Mesenchymal stem cell (in vitro differentiated cells and primary cell): ENCODE data around the gene EFCAB11.

Source experiments
- DNase-seq: peaks from one replicate; pipeline ENCODE4 v3.0.0-alpha.2; 2013
- H2AFZ ChIP-seq: one replicate; pipeline ENCODE4 v1.6.1; 2013; ENCODE audit warnings: low read depth, mild to moderate bottlenecking, control low read depth, inconsistent platforms, low read length, moderate library complexity
- H2AK5ac ChIP-seq: 2 replicates; pipeline ENCODE4 v1.6.1; 2013; ENCODE audit warnings: low read length, moderate library complexity, mild to moderate bottlenecking, inconsistent platforms; ENCODE audit not compliant: severe bottlenecking
- H2BK120ac ChIP-seq: one replicate; pipeline ENCODE4 v1.6.1; 2013; ENCODE audit warnings: low read depth, mild to moderate bottlenecking, inconsistent platforms, low read length, moderate library complexity
- H2BK12ac ChIP-seq, 2 experiments: one replicate each; pipeline ENCODE4 v1.6.1; 2013; ENCODE audit warnings: inconsistent platforms in 2 of 2, low read length in 2 of 2, mild to moderate bottlenecking in 2 of 2, moderate library complexity in 2 of 2, control low read depth in 1 of 2
- H2BK15ac ChIP-seq: one replicate; pipeline ENCODE4 v1.6.1; 2013; ENCODE audit warnings: mild to moderate bottlenecking, low read depth, inconsistent platforms; ENCODE audit not compliant: poor library complexity, severe bottlenecking
- H2BK5ac ChIP-seq: 2 replicates; pipeline ENCODE4 v1.6.1; 2013; ENCODE audit warnings: low read depth, mild to moderate bottlenecking, low read length, control low read depth, inconsistent platforms; ENCODE audit not compliant: poor library complexity, severe bottlenecking
- H3K14ac ChIP-seq, 2 experiments: one replicate each; pipeline ENCODE4 v1.6.1; 2013; ENCODE audit warnings: inconsistent platforms in 2 of 2, low read length in 2 of 2, control low read depth in 1 of 2, mild to moderate bottlenecking in 1 of 2, moderate library complexity in 1 of 2
- H3K18ac ChIP-seq, 2 experiments: one replicate each; pipeline ENCODE4 v1.6.1; 2013; ENCODE audit warnings: inconsistent platforms in 2 of 2, low read length in 2 of 2, control low read depth in 1 of 2, low read depth in 1 of 2, mild to moderate bottlenecking in 1 of 2
- H3K23ac ChIP-seq, 2 experiments: one replicate each; pipeline ENCODE4 v1.6.1; 2013; ENCODE audit warnings: inconsistent platforms in 2 of 2, low read length in 2 of 2, mild to moderate bottlenecking in 2 of 2, moderate library complexity in 2 of 2, control low read depth in 1 of 2
- H3K27ac ChIP-seq: 2 replicates; pipeline ENCODE4 v1.5.1; 2013; ENCODE audit warnings: mild to moderate bottlenecking, moderate library complexity, low read length, control low read depth, inconsistent platforms; ENCODE audit not compliant: poor library complexity, severe bottlenecking
- H3K27me3 ChIP-seq, 2 experiments: 2 replicates each; pipeline versions ENCODE4 v1.6.1 to v1.7.0; 2013; ENCODE audit warnings: low read length in 2 of 2, mild to moderate bottlenecking in 2 of 2, moderate library complexity in 2 of 2, control low read depth in 1 of 2, inconsistent platforms in 1 of 2; ENCODE audit not compliant: control insufficient read depth in 1 of 2, insufficient read depth in 1 of 2
- H3K36me3 ChIP-seq, 2 experiments: 2 replicates each; pipeline versions ENCODE4 v1.6.1 to v1.7.0; 2013; ENCODE audit warnings: low read length in 2 of 2, control low read depth in 1 of 2, inconsistent platforms in 1 of 2, low read depth in 1 of 2, mild to moderate bottlenecking in 1 of 2; ENCODE audit not compliant: insufficient read depth in 2 of 2, control insufficient read depth in 1 of 2
- H3K4ac ChIP-seq, 2 experiments: one replicate each; pipeline ENCODE4 v1.6.1; 2013; ENCODE audit warnings: inconsistent platforms in 2 of 2, low read length in 2 of 2, mild to moderate bottlenecking in 2 of 2, moderate library complexity in 2 of 2, control low read depth in 1 of 2, low read depth in 1 of 2
- H3K4me1 ChIP-seq: 2 replicates; pipeline ENCODE4 v1.6.1; 2013; ENCODE audit warnings: low read depth, low read length, control low read depth; ENCODE audit not compliant: control insufficient read depth, insufficient read depth
- H3K4me2 ChIP-seq: 2 replicates; pipeline ENCODE4 v1.6.1; 2013; ENCODE audit warnings: low read length, mild to moderate bottlenecking, inconsistent platforms; ENCODE audit not compliant: poor library complexity, severe bottlenecking
- H3K4me3 ChIP-seq, 2 experiments: 2 replicates each; pipeline versions ENCODE4 v1.5.1 to v1.7.0; 2013; ENCODE audit warnings: low read length in 2 of 2, mild to moderate bottlenecking in 2 of 2, control low read depth in 1 of 2, low read depth in 1 of 2; ENCODE audit not compliant: insufficient read depth in 1 of 2
- H3K79me1 ChIP-seq: replicated peaks from 2 replicates; pipeline ENCODE4 v1.6.1; 2013; ENCODE audit warnings: mild to moderate bottlenecking, control low read depth, low read length, inconsistent platforms; ENCODE audit not compliant: poor library complexity, severe bottlenecking
- H3K9ac ChIP-seq: 2 replicates; pipeline ENCODE4 v1.7.0; 2013; ENCODE audit warnings: mild to moderate bottlenecking, low read length, moderate library complexity
- H3K9me3 ChIP-seq: 2 replicates; pipeline ENCODE4 v1.7.0; 2013; ENCODE audit warnings: mild to moderate bottlenecking, low read length; ENCODE audit not compliant: control insufficient read depth
- H4K8ac ChIP-seq: one replicate; pipeline ENCODE4 v1.6.1; 2013; ENCODE audit warnings: inconsistent platforms, mild to moderate bottlenecking, low read length, moderate library complexity
- H4K91ac ChIP-seq: one replicate; pipeline ENCODE4 v1.6.1; 2013; ENCODE audit warnings: mild to moderate bottlenecking, low read length, inconsistent platforms
- WGBS: methylation state at CpG from one replicate; pipeline ENCODE4 v1.1.7; 2013; ENCODE audit warnings: mixed read lengths; 5-methylcytosine and 5-hydroxymethylcytosine counted together

Gene EFCAB11

DNA sequence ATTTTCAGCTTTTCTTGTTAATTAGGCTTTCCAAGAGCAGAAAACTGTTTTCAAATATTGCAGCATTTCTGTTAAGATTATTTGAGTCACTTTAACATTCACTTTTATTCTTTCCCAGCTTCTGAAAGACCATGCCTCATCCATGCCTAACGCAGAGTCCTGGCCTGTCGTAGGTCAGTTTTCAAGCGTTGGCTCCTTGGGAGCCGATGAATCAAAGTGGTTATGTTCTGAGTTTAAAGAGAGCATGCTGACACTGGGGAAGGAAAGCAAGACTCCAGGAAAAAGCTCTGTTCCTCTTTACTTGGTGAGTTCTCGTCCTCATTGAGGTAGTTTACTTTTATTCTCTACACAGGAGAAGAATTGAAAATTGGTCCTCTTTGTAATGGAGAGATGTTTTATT is 34.3 kb upstream of the EFCAB11 start:
- Histone ChIP-seq H2BK120ac (no peak overlapping the region), H2BK5ac (no peak overlapping the region), H3K9ac (no peak overlapping the region), H3K9me3 (no peaks in the 10 kb centered on the region), H3K4me1 (no peaks in the 10 kb centered on the region), H3K18ac (no peak overlapping the region), H3K4me3 (no peak overlapping the region), H3K36me3 (peaks cover 6 to 78% of the 10 kb centered on the region in 2 experiments), H3K4me2 (no peak overlapping the region), H4K8ac (no peak overlapping the region), H4K91ac (no peak overlapping the region), H2BK15ac (no peak overlapping the region), H3K14ac (no peak overlapping the region), H3K4ac (no peak overlapping the region), H2BK12ac (no peak overlapping the region), H3K23ac (no peak overlapping the region), H3K27me3 (no peaks in the 10 kb centered on the region), H2AK5ac (no peak overlapping the region), H2AFZ (no peak overlapping the region), H3K79me1 (peaks cover 13% of the 10 kb centered on the region), H3K27ac (no peak overlapping the region)
- no peak for DNase-seq
- 97% methylated on average over 5 of the region's 5 CpGs for WGBS

DNA sequence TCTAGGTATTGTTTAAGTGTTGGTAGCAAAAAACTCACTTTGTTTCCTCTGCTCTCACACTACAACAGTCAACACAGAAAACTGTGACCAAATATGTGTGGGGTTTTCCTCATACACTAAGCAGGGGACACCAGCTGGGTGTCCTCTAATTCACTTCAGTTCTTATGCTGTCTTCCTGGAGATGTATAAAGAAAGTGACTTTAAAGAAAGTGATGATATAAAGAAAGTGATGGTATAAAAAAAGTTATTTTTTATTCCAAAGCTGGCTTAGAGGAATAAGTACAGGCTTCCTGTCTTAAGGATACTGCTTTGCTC is 32.6 kb upstream of the EFCAB11 start:
- H2AK5ac ChIP-seq = no peak overlapping the region
- H3K4me3 ChIP-seq = no peak overlapping the region
- no peaks in the 10 kb centered on the region for H3K9me3 ChIP-seq
- peaks cover 14% of the 10 kb centered on the region for H3K79me1 ChIP-seq
- H3K23ac ChIP-seq = no peak overlapping the region
- H4K91ac ChIP-seq = no peak overlapping the region
- H2BK120ac ChIP-seq = no peak overlapping the region
- no peak overlapping the region for H3K14ac ChIP-seq
- H2BK5ac ChIP-seq = no peak overlapping the region
- H3K27me3 ChIP-seq = no peaks in the 10 kb centered on the region
- peaks cover 9 to 75% of the 10 kb centered on the region in 2 experiments for H3K36me3 ChIP-seq
- H2AFZ ChIP-seq = no peak overlapping the region
- H3K9ac ChIP-seq = no peak overlapping the region
- H3K18ac ChIP-seq = no peak overlapping the region
- H4K8ac ChIP-seq = no peak overlapping the region
- H3K4me2 ChIP-seq = no peak overlapping the region
- H3K27ac ChIP-seq = no peak overlapping the region
- no peak overlapping the region for H2BK12ac ChIP-seq
- H2BK15ac ChIP-seq = no peak overlapping the region
- H3K4ac ChIP-seq = no peak overlapping the region
- H3K4me1 ChIP-seq = no peaks in the 10 kb centered on the region
- no peak for DNase-seq

DNA sequence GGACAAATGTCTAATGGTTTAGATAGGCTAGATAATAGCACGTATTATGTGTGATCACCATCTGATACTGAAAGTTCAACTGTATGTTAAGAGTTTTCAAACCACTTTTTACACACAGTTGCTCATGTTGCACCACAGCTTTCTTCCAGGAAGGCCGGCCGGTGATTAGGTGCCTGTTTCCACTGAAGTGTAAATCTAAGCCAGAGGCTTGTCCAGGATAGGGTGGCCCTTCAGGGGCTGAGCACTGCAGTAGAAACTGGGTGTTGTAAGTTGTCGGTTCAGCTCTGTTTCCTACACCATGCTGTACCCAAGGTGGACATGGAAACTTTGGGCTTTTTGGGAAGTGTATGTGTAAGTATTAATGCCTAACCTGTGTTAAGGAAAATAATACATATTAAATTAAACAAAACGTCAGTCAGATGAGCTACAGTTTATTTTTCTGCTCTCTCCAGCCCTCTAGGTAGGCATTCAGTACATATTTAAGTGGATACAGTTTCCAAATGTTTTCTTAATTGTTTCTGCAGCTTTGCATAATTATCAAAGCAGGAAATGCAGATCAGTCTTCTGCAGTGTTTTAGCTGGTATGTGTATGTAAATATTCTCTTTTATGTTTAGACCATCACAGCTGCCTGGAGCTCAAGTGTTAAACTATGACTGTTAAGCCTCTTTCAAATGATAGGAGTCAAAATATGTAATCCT is 32.1 kb upstream of the EFCAB11 start:
- 100% methylated on average over 5 of the region's 5 CpGs for WGBS
- no peak overlapping the region for H3K14ac ChIP-seq

DNA sequence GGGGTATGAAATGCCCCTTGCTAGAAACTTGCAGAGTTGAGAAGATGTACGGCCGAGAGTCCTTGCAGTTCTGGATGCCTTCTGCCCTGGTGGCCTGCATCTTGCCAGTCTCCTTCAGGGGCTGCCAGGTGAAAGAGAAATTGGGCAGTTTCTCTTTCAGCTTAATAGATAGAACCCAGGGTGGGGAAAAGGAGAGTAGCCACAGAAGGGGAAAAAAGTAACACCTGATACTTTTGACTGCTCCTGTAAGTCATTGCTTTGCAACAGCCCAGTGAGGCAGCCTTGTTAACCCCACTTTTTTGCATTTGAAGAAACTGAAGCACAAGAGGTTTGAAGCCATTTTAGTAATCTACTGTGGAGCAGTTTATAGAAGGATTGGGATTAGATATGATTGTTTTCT is 28.8 kb upstream of the EFCAB11 start:
- no peak overlapping the region for H3K14ac ChIP-seq
- H2AK5ac ChIP-seq = no peak overlapping the region
- H3K4me2 ChIP-seq = no peak overlapping the region
- DNase-seq = no peak
- no peak overlapping the region for H2BK120ac ChIP-seq
- H2BK5ac ChIP-seq = no peak overlapping the region
- no peaks in the 10 kb centered on the region for H3K9me3 ChIP-seq
- 99% methylated on average over 2 of the region's 2 CpGs for WGBS
- no peak overlapping the region for H3K27ac ChIP-seq
- no peak overlapping the region for H3K9ac ChIP-seq
- H3K23ac ChIP-seq = peak overlapping the region in 1 of 2 experiments; percentile 40
- no peak overlapping the region for H3K4ac ChIP-seq
- H4K91ac ChIP-seq = no peak overlapping the region
- H2BK15ac ChIP-seq = no peak overlapping the region
- H4K8ac ChIP-seq = no peak overlapping the region
- no peak overlapping the region for H3K4me3 ChIP-seq
- H3K36me3 ChIP-seq = peaks cover 16 to 79% of the 10 kb centered on the region in 2 experiments
- H3K27me3 ChIP-seq = no peaks in the 10 kb centered on the region
- no peak overlapping the region for H2BK12ac ChIP-seq
- no peak overlapping the region for H2AFZ ChIP-seq
- no peak overlapping the region for H3K18ac ChIP-seq
- no peaks in the 10 kb centered on the region for H3K4me1 ChIP-seq
- H3K79me1 ChIP-seq = peaks cover 16% of the 10 kb centered on the region

More for the DNA sequence above, 32.1 kb upstream of the EFCAB11 start:
- Histone ChIP-seq H3K79me1 (peaks cover 14% of the 10 kb centered on the region), H4K8ac (no peak overlapping the region), H3K27me3 (no peaks in the 10 kb centered on the region), H3K4me1 (no peaks in the 10 kb centered on the region), H3K9me3 (no peaks in the 10 kb centered on the region), H2BK120ac (no peak overlapping the region), H3K18ac (no peak overlapping the region), H2BK5ac (no peak overlapping the region), H3K4me2 (no peak overlapping the region), H4K91ac (no peak overlapping the region), H3K27ac (no peak overlapping the region), H3K4me3 (no peak overlapping the region), H3K4ac (no peak overlapping the region), H3K23ac (no peak overlapping the region), H2AK5ac (no peak overlapping the region), H2BK15ac (no peak overlapping the region), H2BK12ac (no peak overlapping the region), H2AFZ (no peak overlapping the region), H3K9ac (no peak overlapping the region), H3K36me3 (peaks cover 12 to 76% of the 10 kb centered on the region in 2 experiments)
- DNase-seq = no peak
